SK-N-SH (cell line): ENCODE results near the gene TMEM184A.

Experiments used
- FOXJ3 ChIP-seq: sonication (generic); formaldehyde crosslinking; IDR thresholded peaks from 2 replicates; pipeline ENCODE4 v1.5.1; 2020; ENCODE audit warnings: mild to moderate bottlenecking, missing genetic modification reagents
- GATA2 ChIP-seq: sonication (generic); formaldehyde crosslinking; IDR thresholded peaks from 2 replicates; pipeline ENCODE4 v1.5.0; 2020; ENCODE audit warnings: mild to moderate bottlenecking, missing genetic modification reagents
- TAF1 ChIP-seq: IDR thresholded peaks from 2 replicates; pipeline ENCODE4 v1.6.1; 2012; ENCODE audit warnings: low read depth, mild to moderate bottlenecking, low read length, moderate library complexity, borderline replicate concordance
- TF ChIP-seq, protein P1 (sequence below): fragments of 200-600 bp; sonication (generic); IDR thresholded peaks from 2 replicates; pipeline ENCODE4 v1.6.1; 2017; ENCODE audit warnings: antibody characterized with exemption, mild to moderate bottlenecking, moderate library complexity

DNA sequence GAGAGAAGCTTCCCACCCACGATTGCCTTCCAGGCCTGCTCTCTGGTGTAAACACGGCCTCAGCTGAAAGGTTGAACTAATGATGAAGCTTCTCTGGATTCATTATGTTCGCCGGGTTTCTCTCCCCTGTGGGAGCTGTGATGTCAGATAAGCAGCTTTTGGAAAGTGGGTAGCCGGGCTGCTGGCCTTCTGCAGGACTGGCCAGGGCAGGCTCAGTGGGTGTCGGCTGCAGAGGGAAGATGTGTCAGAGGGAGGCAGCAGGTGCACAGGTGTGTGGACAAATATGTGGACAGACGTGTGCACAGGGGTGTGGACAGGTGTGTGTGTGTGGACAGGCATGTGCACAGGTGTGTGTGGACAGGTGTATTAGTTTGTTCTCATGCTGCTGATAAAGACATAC is 42.3 kb upstream of the TMEM184A start:
- TF ChIP-seq FOXJ3 (CRISPR knock-in tag) (no peak), GATA2 (CRISPR knock-in tag) (no peak), TAF1 (no peak)
- TF ChIP-seq, protein P1, sequence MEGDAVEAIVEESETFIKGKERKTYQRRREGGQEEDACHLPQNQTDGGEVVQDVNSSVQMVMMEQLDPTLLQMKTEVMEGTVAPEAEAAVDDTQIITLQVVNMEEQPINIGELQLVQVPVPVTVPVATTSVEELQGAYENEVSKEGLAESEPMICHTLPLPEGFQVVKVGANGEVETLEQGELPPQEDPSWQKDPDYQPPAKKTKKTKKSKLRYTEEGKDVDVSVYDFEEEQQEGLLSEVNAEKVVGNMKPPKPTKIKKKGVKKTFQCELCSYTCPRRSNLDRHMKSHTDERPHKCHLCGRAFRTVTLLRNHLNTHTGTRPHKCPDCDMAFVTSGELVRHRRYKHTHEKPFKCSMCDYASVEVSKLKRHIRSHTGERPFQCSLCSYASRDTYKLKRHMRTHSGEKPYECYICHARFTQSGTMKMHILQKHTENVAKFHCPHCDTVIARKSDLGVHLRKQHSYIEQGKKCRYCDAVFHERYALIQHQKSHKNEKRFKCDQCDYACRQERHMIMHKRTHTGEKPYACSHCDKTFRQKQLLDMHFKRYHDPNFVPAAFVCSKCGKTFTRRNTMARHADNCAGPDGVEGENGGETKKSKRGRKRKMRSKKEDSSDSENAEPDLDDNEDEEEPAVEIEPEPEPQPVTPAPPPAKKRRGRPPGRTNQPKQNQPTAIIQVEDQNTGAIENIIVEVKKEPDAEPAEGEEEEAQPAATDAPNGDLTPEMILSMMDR = no peak
